Measurements from ENCODE around the gene TOP2A.

TOP2A gene

DNA sequence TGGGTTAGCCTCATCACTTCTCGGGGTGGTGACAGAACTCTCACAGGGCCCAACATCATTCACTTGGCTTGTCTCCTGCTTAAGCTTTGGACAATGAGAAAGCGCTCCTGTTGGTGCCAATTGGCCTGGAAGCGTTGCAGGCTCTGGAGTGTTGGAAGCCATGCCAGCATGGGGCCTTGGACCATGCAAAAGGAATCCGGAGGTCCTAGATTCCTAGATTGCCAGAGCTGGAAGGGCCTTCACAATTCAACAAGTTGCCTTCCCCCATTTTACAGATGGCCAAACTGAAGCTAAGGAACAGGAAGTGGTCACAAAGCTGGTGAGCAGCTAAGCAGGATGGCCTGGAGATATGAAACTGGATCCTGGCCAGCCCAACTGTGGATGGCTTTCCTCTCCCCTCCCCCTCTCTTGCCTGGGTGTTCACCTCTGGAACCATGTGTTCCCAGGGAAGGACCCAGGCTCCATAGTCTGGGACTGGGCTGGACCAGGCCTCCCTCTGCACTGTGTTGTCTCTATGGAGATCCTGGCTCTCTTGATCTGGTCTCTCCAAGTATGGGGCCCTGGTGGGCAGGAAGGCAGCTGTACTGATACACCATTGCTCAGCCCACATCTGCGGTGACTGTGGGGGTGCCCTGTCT is 19.5 kb upstream of the TOP2A start:
- Histone ChIP-seq H3K9me3 (ENCODE audit: low read length) (no peaks in the 10 kb centered on the region), H3K4me1 (ENCODE audit: insufficient read depth, low read length) (peaks cover 48% of the 10 kb centered on the region), H3K27me3 (ENCODE audit: control insufficient read depth in 1 of 2, insufficient read depth in 2 of 2, low read length in 2 of 2) (no peaks in the 10 kb centered on the region), H3K4me3 (ENCODE audit: low read depth in 1 of 2, low read length in 2 of 2) (no peak overlapping the region), H3K27ac (ENCODE audit: low read depth, low read length) (peak overlapping the region; percentile 52), H3K36me3 (ENCODE audit: insufficient read depth, low read length) (no peaks in the 10 kb centered on the region), H3K9ac (ENCODE audit: low read length) (no peak overlapping the region)

DNA sequence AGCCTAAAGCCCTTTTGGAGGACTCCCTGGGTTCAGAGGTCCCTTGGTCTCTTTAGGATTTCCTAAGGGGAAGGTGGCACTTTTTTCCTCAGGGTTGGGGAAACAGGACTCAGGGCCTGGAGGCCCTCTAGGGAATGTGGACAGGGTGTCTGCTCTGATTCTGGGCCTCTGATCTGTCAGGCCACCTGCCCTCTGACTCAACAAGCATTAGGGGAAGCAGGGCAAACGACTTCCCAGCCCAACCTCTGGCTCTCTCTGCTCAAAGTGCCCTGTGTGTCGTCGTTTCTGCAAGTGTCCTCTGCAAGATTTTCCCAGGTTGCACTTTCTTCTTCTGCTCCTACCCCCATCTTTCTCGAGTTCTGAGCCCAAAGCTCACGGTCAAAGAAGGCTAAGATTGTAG is 18.9 kb upstream of the TOP2A start:
- peaks cover 47% of the 10 kb centered on the region for H3K4me1 ChIP-seq (ENCODE audit: insufficient read depth, low read length)
- H3K36me3 ChIP-seq (ENCODE audit: insufficient read depth, low read length), result no peaks in the 10 kb centered on the region
- no peak overlapping the region for H3K4me3 ChIP-seq (ENCODE audit: low read depth in 1 of 2, low read length in 2 of 2)
- no peaks in the 10 kb centered on the region for H3K27me3 ChIP-seq (ENCODE audit: control insufficient read depth in 1 of 2, insufficient read depth in 2 of 2, low read length in 2 of 2)
- H3K9ac ChIP-seq (ENCODE audit: low read length), result no peak overlapping the region
- peak overlapping the region; percentile 52 for H3K27ac ChIP-seq (ENCODE audit: low read depth, low read length)
- no peaks in the 10 kb centered on the region for H3K9me3 ChIP-seq (ENCODE audit: low read length)

DNA sequence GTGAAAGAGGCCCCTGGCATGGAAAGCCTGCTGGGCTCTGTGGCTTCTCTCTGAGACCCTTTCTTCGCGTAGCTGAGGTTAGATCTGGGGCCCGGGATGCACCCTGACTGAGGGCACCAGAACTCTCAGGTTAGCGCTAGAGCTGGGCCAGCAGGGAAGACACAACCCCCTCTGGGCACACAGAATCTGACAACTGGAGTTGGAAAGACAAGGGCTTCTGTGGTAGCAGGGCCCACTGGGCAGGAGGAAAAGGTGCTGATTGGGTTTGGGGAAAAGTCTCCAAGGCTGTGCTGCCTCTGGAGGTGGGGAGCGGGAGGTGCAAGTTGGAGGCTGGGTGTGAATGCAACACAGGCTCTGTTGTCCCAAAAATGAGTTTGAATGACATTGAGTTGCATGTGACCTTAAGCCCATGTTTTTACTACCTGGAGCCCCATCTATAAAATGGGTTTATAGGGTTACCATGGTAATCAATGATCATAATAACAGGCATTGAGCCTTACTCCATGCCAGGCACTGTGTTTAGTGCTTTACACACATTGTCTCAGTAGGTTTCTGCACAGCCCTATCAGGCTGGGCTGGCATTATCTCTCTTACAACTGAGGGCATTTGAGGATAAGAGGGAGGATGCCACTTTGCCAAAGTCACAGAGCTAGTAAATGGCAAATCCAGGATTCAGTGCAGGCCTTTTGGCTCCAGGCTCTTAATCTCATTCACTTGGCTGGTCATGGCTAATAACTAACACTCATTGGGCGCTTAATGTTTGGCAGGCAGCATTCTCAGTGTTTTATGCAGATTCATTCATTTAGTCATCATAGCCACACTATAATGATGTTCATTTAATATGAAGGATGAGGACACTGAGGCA is 16.1 kb upstream of the TOP2A start:
- Histone ChIP-seq H3K36me3 (ENCODE audit: insufficient read depth, low read length) (no peaks in the 10 kb centered on the region), H3K9me3 (ENCODE audit: low read length) (no peaks in the 10 kb centered on the region), H3K27me3 (ENCODE audit: control insufficient read depth in 1 of 2, insufficient read depth in 2 of 2, low read length in 2 of 2) (no peaks in the 10 kb centered on the region), H3K4me3 (ENCODE audit: low read depth in 1 of 2, low read length in 2 of 2) (no peak overlapping the region), H3K9ac (ENCODE audit: low read length) (peak overlapping the region; percentile 0), H3K4me1 (ENCODE audit: insufficient read depth, low read length) (peaks cover 41% of the 10 kb centered on the region), H3K27ac (ENCODE audit: low read depth, low read length) (peak overlapping the region; percentile 75)

DNA sequence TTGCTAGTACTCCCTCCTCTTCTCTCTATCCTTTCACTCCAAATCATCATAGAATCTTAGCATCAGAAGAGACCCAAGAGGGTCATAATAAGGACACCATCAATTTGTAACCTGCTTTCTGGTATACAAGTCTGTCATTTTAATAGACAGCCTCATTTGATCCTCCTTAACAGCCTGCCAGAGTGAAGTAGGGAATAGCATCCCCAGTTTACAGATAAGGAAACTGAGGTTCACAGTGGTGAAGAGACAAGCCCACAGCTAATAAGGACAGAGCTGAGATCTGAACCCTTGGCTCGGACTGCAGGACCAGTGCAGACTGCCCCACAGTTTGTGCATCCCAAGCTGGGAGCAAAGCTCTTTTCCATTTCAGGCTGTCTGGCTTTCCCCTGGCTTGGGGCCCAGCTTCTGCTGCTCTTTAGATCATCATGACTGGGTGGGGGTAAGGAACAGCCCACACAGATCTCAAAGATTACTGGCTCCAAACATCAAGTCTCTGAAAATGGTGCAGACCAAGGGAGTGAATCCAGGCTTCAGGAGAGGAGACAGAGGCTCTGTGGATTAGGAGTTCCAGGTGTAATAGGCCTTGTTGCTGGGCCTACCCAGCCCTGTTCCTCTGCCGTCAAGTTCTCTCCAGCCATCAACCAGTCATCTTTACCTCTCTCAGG is 15.3 kb upstream of the TOP2A start:
- Histone ChIP-seq H3K27ac (ENCODE audit: low read depth, low read length) (peak overlapping the region; percentile 75), H3K4me3 (ENCODE audit: low read depth in 1 of 2, low read length in 2 of 2) (peak overlapping the region in 1 of 2 donors; percentile 2), H3K36me3 (ENCODE audit: insufficient read depth, low read length) (no peaks in the 10 kb centered on the region), H3K9ac (ENCODE audit: low read length) (peak overlapping the region; percentile 0), H3K9me3 (ENCODE audit: low read length) (no peaks in the 10 kb centered on the region), H3K4me1 (ENCODE audit: insufficient read depth, low read length) (peaks cover 41% of the 10 kb centered on the region), H3K27me3 (ENCODE audit: control insufficient read depth in 1 of 2, insufficient read depth in 2 of 2, low read length in 2 of 2) (no peaks in the 10 kb centered on the region)

DNA sequence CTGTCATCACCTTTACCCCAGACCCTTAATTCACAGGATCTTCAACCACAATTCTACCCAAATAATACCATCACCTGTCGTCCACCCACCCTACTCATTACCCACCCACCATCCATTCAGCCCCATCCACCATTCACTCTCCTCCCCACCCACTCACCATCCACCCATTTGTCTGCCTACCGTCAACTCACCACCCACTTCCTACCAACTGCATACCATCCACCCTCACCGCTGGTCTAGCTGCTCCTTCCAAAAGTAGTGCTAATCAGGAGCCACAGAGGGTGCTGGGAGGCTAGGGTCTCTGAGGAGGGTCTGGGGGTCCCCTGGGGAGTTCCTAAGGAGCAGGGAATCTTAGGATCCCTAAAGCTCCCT is 13.5 kb upstream of the TOP2A start:
- Histone ChIP-seq H3K9ac (ENCODE audit: low read length) (no peak overlapping the region), H3K4me1 (ENCODE audit: insufficient read depth, low read length) (peaks cover 25% of the 10 kb centered on the region), H3K27ac (ENCODE audit: low read depth, low read length) (no peak overlapping the region), H3K9me3 (ENCODE audit: low read length) (no peaks in the 10 kb centered on the region), H3K27me3 (ENCODE audit: control insufficient read depth in 1 of 2, insufficient read depth in 2 of 2, low read length in 2 of 2) (no peaks in the 10 kb centered on the region), H3K36me3 (ENCODE audit: insufficient read depth, low read length) (no peaks in the 10 kb centered on the region), H3K4me3 (ENCODE audit: low read depth in 1 of 2, low read length in 2 of 2) (no peak overlapping the region)

DNA sequence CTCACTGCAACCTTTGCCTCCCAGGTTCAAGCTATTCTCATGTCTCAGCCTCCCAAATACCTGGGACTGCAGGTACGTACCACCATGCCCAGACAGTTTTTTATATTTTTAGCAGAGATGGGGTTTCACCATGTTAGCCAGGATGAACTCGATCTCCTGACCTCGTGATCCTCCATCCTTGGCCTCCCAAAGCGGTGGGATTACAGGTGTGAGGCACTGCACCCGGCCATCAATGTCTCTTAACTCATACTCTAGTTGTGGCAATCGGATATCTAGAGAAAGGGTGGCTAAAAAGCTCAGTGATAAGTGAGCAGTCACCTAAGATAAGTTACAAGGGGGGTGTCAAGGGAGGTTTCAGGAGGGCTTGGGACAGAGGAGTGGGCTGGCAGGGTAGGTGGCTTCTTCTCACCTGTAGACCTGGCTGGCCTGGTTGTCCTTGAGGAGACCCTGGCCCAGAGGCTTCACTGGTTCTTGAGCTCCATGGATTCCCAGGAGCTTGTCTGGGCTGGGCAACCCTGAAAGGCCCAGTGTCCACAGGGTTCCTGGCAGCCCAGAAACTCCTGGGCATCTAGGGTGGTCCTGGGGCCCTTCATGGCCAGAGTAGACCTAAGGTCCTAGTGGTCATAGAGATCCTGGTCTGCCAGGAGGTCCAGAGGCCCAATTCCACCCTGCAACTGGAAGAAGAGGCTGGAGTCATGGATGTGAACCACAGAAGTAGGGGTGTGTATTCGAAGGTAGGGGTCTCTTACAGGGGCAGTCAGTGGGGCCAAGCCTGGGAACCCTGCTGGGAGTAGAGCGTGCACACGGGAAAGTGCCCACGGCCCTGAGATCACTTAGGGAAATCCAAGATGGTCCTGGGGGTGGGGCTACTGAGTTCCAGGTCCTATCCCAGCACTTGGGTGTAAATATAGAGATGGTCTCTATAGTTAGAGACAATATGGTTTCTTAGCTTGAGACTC is 12.9 kb upstream of the TOP2A start:
- no peaks in the 10 kb centered on the region for H3K36me3 ChIP-seq (ENCODE audit: insufficient read depth, low read length)
- no peak overlapping the region for H3K27ac ChIP-seq (ENCODE audit: low read depth, low read length)
- H3K4me1 ChIP-seq (ENCODE audit: insufficient read depth, low read length), result peaks cover 25% of the 10 kb centered on the region

DNA sequence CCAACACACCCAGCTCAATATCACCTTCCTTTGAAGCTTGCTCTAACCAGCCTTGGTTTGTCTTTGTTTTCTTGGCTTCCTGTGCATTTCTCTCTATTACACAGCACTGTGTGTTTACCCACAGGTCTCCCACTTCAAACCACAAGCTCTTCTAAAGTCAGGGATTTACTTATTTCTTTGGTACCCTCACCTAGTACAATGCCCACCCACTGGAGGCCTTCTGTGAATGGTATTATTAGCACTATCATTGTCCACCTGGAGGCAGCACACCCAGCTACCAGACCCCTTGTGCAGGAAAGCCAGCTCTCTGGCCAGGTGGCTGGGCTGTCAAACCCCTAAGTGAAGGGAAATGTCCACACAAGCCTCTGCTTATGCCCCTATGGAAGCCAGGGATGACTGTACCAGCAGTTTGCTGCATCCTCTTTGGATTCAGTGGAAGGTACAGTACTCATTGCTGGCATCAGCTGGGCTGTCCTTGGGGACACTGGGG is 9.4 kb upstream of the TOP2A start:
- no peak overlapping the region for H3K27ac ChIP-seq (ENCODE audit: low read depth, low read length)
- H3K9ac ChIP-seq (ENCODE audit: low read length), result no peak overlapping the region
- no peaks in the 10 kb centered on the region for H3K27me3 ChIP-seq (ENCODE audit: control insufficient read depth in 1 of 2, insufficient read depth in 2 of 2, low read length in 2 of 2)
- no peak overlapping the region for H3K4me3 ChIP-seq (ENCODE audit: low read depth in 1 of 2, low read length in 2 of 2)
- no peaks in the 10 kb centered on the region for H3K4me1 ChIP-seq (ENCODE audit: insufficient read depth, low read length)
- H3K36me3 ChIP-seq (ENCODE audit: insufficient read depth, low read length), result no peaks in the 10 kb centered on the region
- H3K9me3 ChIP-seq (ENCODE audit: low read length), result no peaks in the 10 kb centered on the region

More for the DNA sequence above, 12.9 kb upstream of the TOP2A start:
- Histone ChIP-seq H3K9me3 (ENCODE audit: low read length) (no peaks in the 10 kb centered on the region), H3K27me3 (ENCODE audit: control insufficient read depth in 1 of 2, insufficient read depth in 2 of 2, low read length in 2 of 2) (no peaks in the 10 kb centered on the region), H3K4me3 (ENCODE audit: low read depth in 1 of 2, low read length in 2 of 2) (no peak overlapping the region), H3K9ac (ENCODE audit: low read length) (no peak overlapping the region)

DNA sequence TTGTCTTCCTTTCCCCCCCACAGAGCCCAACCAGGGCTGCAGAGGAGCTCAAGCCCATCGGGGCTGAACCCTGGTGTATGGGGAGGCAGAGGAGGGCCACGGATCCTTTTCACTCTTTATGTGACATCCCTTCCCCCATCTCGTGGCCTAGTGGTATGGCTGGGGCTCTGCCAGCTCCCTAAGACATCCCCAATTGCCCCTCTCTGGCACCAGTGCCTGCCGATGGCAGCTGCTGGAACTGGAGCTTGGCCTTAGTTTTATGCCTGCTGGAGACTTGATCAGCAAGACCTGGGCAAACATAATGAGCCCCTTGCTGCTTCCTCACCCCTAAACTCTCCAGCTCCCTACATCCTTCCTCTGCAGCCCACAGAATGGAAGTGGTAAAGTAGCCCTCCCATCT is 8.0 kb upstream of the TOP2A start:
- Histone ChIP-seq H3K4me3 (ENCODE audit: low read depth in 1 of 2, low read length in 2 of 2) (no peak overlapping the region), H3K27me3 (ENCODE audit: control insufficient read depth in 1 of 2, insufficient read depth in 2 of 2, low read length in 2 of 2) (no peaks in the 10 kb centered on the region), H3K27ac (ENCODE audit: low read depth, low read length) (no peak overlapping the region), H3K9me3 (ENCODE audit: low read length) (no peaks in the 10 kb centered on the region), H3K9ac (ENCODE audit: low read length) (no peak overlapping the region), H3K4me1 (ENCODE audit: insufficient read depth, low read length) (no peaks in the 10 kb centered on the region), H3K36me3 (ENCODE audit: insufficient read depth, low read length) (no peaks in the 10 kb centered on the region)

DNA sequence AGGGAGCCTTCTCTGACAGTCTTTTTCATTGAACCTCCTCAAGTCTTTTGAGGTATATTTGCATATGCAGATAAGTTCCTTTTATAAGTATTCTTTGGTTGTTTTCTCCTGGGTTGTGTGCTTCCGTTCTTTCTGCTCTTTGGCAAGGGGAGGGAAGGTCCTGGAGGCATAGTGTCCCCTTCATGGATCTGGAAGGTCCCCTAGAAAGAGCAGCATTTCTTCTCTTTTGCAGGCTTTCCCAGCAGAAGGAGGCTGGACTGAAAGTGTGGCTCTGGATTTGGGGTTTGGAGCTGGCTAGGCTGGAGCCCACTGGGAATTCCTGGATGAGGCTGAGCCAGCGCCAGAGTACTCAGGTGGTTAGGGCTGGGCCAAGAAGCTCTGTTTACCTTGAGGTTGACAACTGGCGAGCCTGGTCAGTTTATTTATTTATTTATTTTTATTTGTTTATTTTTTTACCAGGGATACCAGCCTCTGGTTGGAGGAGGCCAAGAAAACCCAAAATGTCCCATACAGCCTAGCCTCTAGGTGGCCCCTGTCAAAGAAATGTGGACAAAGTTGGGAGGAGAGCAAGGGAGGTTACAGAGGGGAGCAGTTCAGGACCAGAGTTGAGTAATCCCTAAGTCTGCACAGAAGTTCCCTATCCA is 5.4 kb upstream of the TOP2A start:
- Histone ChIP-seq H3K27me3 (ENCODE audit: control insufficient read depth in 1 of 2, insufficient read depth in 2 of 2, low read length in 2 of 2) (no peaks in the 10 kb centered on the region), H3K9ac (ENCODE audit: low read length) (no peak overlapping the region), H3K9me3 (ENCODE audit: low read length) (no peaks in the 10 kb centered on the region), H3K36me3 (ENCODE audit: insufficient read depth, low read length) (no peaks in the 10 kb centered on the region), H3K4me3 (ENCODE audit: low read depth in 1 of 2, low read length in 2 of 2) (no peak overlapping the region), H3K4me1 (ENCODE audit: insufficient read depth, low read length) (no peaks in the 10 kb centered on the region), H3K27ac (ENCODE audit: low read depth, low read length) (no peak overlapping the region)

DNA sequence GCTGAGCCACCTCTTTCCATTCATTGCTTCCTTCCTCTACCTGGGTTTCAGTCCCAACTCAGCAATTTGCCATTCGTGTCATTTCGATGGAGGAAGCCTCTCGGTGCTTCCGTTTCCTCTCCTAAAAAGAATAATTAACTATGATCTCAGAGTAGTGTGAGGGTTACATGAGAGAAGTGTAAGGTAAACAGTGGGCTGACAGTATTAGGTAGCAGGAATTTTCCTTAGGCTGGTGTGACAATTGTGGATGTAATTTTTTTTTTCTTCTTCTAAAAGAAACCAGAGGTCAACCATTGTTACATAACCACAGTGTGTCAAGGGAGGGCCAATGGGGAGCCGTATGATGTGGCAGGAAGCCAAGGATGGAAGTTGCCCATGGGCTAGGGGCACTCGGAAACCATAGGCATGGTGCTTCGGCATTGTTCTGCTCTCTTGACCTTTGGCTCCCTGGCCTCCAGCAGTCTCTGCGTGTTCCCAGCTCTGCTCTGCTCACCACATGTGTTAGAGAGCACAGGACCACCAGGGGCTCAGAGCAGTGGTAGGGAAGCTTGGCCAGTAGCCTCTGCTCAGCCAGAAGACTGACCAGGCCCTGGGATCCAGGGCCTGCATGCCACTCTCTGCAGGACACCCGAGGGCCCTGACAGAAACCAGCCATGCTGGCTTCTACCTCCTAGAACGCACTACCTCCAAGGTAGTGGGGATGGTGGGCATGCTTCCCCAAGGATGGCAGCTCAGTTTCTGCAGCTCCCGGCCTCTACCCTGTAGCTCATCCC is 2.0 kb upstream of the TOP2A start:
- H3K27ac ChIP-seq (ENCODE audit: low read depth, low read length), result no peak overlapping the region
- no peak overlapping the region for H3K9ac ChIP-seq (ENCODE audit: low read length)
- H3K4me1 ChIP-seq (ENCODE audit: insufficient read depth, low read length), result no peaks in the 10 kb centered on the region
- no peaks in the 10 kb centered on the region for H3K9me3 ChIP-seq (ENCODE audit: low read length)
- H3K36me3 ChIP-seq (ENCODE audit: insufficient read depth, low read length), result no peaks in the 10 kb centered on the region
- H3K27me3 ChIP-seq (ENCODE audit: control insufficient read depth in 1 of 2, insufficient read depth in 2 of 2, low read length in 2 of 2), result no peaks in the 10 kb centered on the region
- H3K4me3 ChIP-seq (ENCODE audit: low read depth in 1 of 2, low read length in 2 of 2), result no peak overlapping the region
